Ishikawa (cell line): ENCODE data around the gene IFI27.

ENCODE experiments used
- CEBPB ChIP-seq: IDR thresholded peaks from 2 replicates; pipeline ENCODE4 v1.6.1; 2012
- CREB1 ChIP-seq: IDR thresholded peaks from 2 replicates; pipeline ENCODE4 v1.6.1; 2012; ENCODE audit warnings: low read depth
- EGR1 ChIP-seq: IDR thresholded peaks from 2 replicates; pipeline ENCODE4 v1.6.1; 2012
- EP300 ChIP-seq: IDR thresholded peaks from 2 replicates; pipeline ENCODE4 v1.6.1; 2012; ENCODE audit warnings: borderline replicate concordance
- FOXM1 ChIP-seq: IDR thresholded peaks from 2 replicates; pipeline ENCODE4 v1.6.1; 2012; ENCODE audit warnings: low read depth, borderline replicate concordance
- MAX ChIP-seq: IDR thresholded peaks from 2 replicates; pipeline ENCODE4 v1.6.1; 2012
- NFIC ChIP-seq: IDR thresholded peaks from 2 replicates; pipeline ENCODE4 v1.6.1; 2012
- RAD21 ChIP-seq: IDR thresholded peaks from 2 replicates; pipeline ENCODE4 v1.6.1; 2012; ENCODE audit warnings: low read depth
- REST ChIP-seq: IDR thresholded peaks from 2 replicates; pipeline ENCODE4 v1.6.1; 2012; ENCODE audit warnings: low read depth, mild to moderate bottlenecking
- TAF1 ChIP-seq: IDR thresholded peaks from 2 replicates; pipeline ENCODE4 v1.6.1; 2012; ENCODE audit warnings: low read depth, mild to moderate bottlenecking
- TCF12 ChIP-seq: IDR thresholded peaks from 2 replicates; pipeline ENCODE4 v1.6.1; 2012; ENCODE audit warnings: low read depth
- TEAD4 ChIP-seq: IDR thresholded peaks from 2 replicates; pipeline ENCODE4 v1.6.1; 2012
- USF1 ChIP-seq: IDR thresholded peaks from 2 replicates; pipeline ENCODE4 v1.6.1; 2012
- YY1 ChIP-seq: IDR thresholded peaks from 2 replicates; pipeline ENCODE4 v1.6.1; 2012; ENCODE audit warnings: low read depth
- ZBTB7A ChIP-seq: IDR thresholded peaks from 2 replicates; pipeline ENCODE4 v1.6.1; 2012; ENCODE audit warnings: low read depth

Gene IFI27

GRCh38 chr14:94124582-94125377, 14.2 kb downstream of the IFI27 start:
- no peak for TF ChIP-seq YY1
- TF ChIP-seq CEBPB: no peak
- TF ChIP-seq FOXM1: no peak
- TF ChIP-seq EGR1: no peak
- TF ChIP-seq MAX: no peak
- TF ChIP-seq TAF1: no peak
- no peak for TF ChIP-seq EP300
- no peak for TF ChIP-seq TCF12
- TF ChIP-seq USF1: no peak
- no peak for TF ChIP-seq REST
- TF ChIP-seq RAD21: no peak
- TF ChIP-seq CREB1: no peak
- no peak for TF ChIP-seq TEAD4
- TF ChIP-seq ZBTB7A: no peak
- TF ChIP-seq NFIC: no peak

GRCh38 chr14:94125659-94126418, 15.3 kb downstream of the IFI27 start:
- TF ChIP-seq REST (no peak), YY1 (no peak), EGR1 (no peak), MAX (no peak), EP300 (no peak), CREB1 (no peak), TAF1 (no peak), RAD21 (no peak), NFIC (no peak), TEAD4 (no peak), CEBPB (no peak), ZBTB7A (no peak), TCF12 (no peak), USF1 (no peak), FOXM1 (no peak)

- TF ChIP-seq ZBTB7A (no peak), RAD21 (no peak), TAF1 (no peak), TEAD4 (no peak), EGR1 (no peak), REST (no peak), YY1 (no peak), TCF12 (no peak), EP300 (no peak)
These were observed 15.8 kb downstream of the IFI27 start for GRCh38 chr14:94126419-94126677.

GRCh38 chr14:94126800-94127199, 16.3 kb downstream of the IFI27 start:
- no peak for TF ChIP-seq CEBPB
- TF ChIP-seq FOXM1: no peak
- no peak for TF ChIP-seq TAF1
- no peak for TF ChIP-seq TCF12
- no peak for TF ChIP-seq MAX
- TF ChIP-seq REST: no peak
- no peak for TF ChIP-seq EGR1
- no peak for TF ChIP-seq NFIC
- no peak for TF ChIP-seq USF1
- no peak for TF ChIP-seq EP300
- no peak for TF ChIP-seq TEAD4
- TF ChIP-seq ZBTB7A: no peak
- no peak for TF ChIP-seq RAD21
